GM23338 (cell line): ENCODE data around the gene IKBKE. TPM values are rescaled to one million over a fixed set of nuclear protein-coding genes. Genes with fewer than 3 reads are reported as not detected.

Experiments used
- ATAC-seq: fragments of 200-7000 bp; cut with Tn5 transposase; 3 replicates; pipeline ENCODE4 v1.9.1; 2020
- DNase-seq: peaks from one replicate; pipeline ENCODE4 v3.0.0-alpha.2; 2015; ENCODE audit warnings: low spot score
- H2AFZ ChIP-seq: fragments of 200-600 bp; sonication (generic); 2 replicates; pipeline ENCODE4 v1.8.0; 2016; ENCODE audit warnings: antibody characterized with exemption, mild to moderate bottlenecking, moderate library complexity
- H3F3A ChIP-seq: fragments of 200-600 bp; sonication (generic); replicated peaks from 2 replicates; pipeline ENCODE4 v1.8.0; 2017; ENCODE audit warnings: antibody characterized with exemption, mixed run types, low read depth
- H3K27ac ChIP-seq: fragments of 200-600 bp; sonication (generic); 2 replicates; pipeline ENCODE4 v1.6.1; 2016; ENCODE audit warnings: low read depth
- H3K27me3 ChIP-seq: fragments of 200-600 bp; sonication (generic); 2 replicates; pipeline ENCODE4 v1.8.0; 2016; ENCODE audit warnings: mild to moderate bottlenecking, mixed run types, moderate library complexity; ENCODE audit not compliant: insufficient read depth
- H3K36me3 ChIP-seq: fragments of 200-600 bp; sonication (generic); 2 replicates; pipeline ENCODE4 v1.8.0; 2016; ENCODE audit warnings: mild to moderate bottlenecking; ENCODE audit not compliant: insufficient read depth
- H3K4me1 ChIP-seq: fragments of 200-600 bp; sonication (generic); 2 replicates; pipeline ENCODE4 v1.8.0; 2016; ENCODE audit warnings: mild to moderate bottlenecking, moderate library complexity; ENCODE audit not compliant: insufficient read depth
- H3K4me2 ChIP-seq: fragments of 200-600 bp; sonication (generic); 2 replicates; pipeline ENCODE4 v1.7.1; 2017; ENCODE audit warnings: mixed run types
- H3K4me3 ChIP-seq: fragments of 200-600 bp; sonication (generic); 2 replicates; pipeline ENCODE4 v1.6.1; 2016; ENCODE audit warnings: mixed run types
- H3K79me2 ChIP-seq: fragments of 200-600 bp; sonication (generic); replicated peaks from 2 replicates; pipeline ENCODE4 v1.8.0; 2017; ENCODE audit warnings: mild to moderate bottlenecking; ENCODE audit not compliant: insufficient read depth
- H3K9me2 ChIP-seq: fragments of 200-600 bp; sonication (generic); 2 replicates; pipeline ENCODE4 v1.8.0; 2017; ENCODE audit not compliant: insufficient read depth
- H4K20me1 ChIP-seq: fragments of 200-600 bp; sonication (generic); replicated peaks from 2 replicates; pipeline ENCODE4 v1.8.0; 2017; ENCODE audit warnings: mild to moderate bottlenecking; ENCODE audit not compliant: insufficient read depth
- H3K27ac Mint-ChIP-seq: 2 replicates; pipeline ENCODE4 v1.8.0; 2020; ENCODE audit warnings: inconsistent platforms, mild to moderate bottlenecking, moderate library complexity, mixed read lengths
- H3K27me3 Mint-ChIP-seq: 3 replicates; pipeline ENCODE4 v1.8.0; 2022; ENCODE audit warnings: low read depth, mild to moderate bottlenecking, moderate library complexity, mixed read lengths, inconsistent platforms; ENCODE audit not compliant: insufficient read depth, poor library complexity
- H3K36me3 Mint-ChIP-seq: 3 replicates; pipeline ENCODE4 v1.8.0; 2021; ENCODE audit warnings: low read depth, mild to moderate bottlenecking, inconsistent platforms, moderate library complexity, mixed read lengths
- H3K4me1 Mint-ChIP-seq: 3 replicates; pipeline ENCODE4 v1.8.0; 2020; ENCODE audit warnings: mild to moderate bottlenecking, inconsistent platforms, mixed read lengths
- H3K4me3 Mint-ChIP-seq: 3 replicates; pipeline ENCODE4 v1.8.0; 2021; ENCODE audit warnings: moderate library complexity, mild to moderate bottlenecking, inconsistent platforms, mixed read lengths
- H3K9me3 Mint-ChIP-seq: 3 replicates; pipeline ENCODE4 v1.8.0; 2020; ENCODE audit warnings: moderate library complexity, mild to moderate bottlenecking, inconsistent platforms, mixed read lengths
- CREB1 ChIP-seq: fragments of 250-450 bp; sonication (Bioruptor Pico); IDR thresholded peaks from 2 replicates; pipeline ENCODE4 v1.5.0; 2020; ENCODE audit warnings: low read depth, mild to moderate bottlenecking, moderate library complexity
- CTCF ChIP-seq, 2 experiments: fragments of 200-600 bp in 1 of 2; sonication (generic) in 1 of 2; conservative IDR thresholded peaks; 2 replicates each; pipeline versions ENCODE4 v1.5.1 to v1.6.1; 2016 to 2017; ENCODE audit warnings: antibody characterized with exemption in 2 of 2, low read depth in 2 of 2, mild to moderate bottlenecking in 2 of 2, moderate library complexity in 1 of 2
- ETS1 ChIP-seq: IDR thresholded peaks from 2 replicates; pipeline ENCODE4 v1.6.1; 2016; ENCODE audit warnings: antibody characterized with exemption
- EZH2 ChIP-seq: fragments of 200-600 bp; sonication (generic); IDR thresholded peaks from one replicate; pipeline ENCODE4 v1.8.0; 2017; ENCODE audit warnings: antibody characterized with exemption, mild to moderate bottlenecking, low read depth; ENCODE audit not compliant: unreplicated experiment
- EZH2phosphoT487 ChIP-seq: fragments of 200-600 bp; sonication (generic); IDR thresholded peaks from one replicate; pipeline ENCODE4 v1.8.1; 2018; ENCODE audit warnings: antibody characterized with exemption; ENCODE audit not compliant: unreplicated experiment
- JUNB ChIP-seq: IDR thresholded peaks from one replicate; pipeline ENCODE4 v1.6.1; 2016; ENCODE audit warnings: antibody characterized with exemption; ENCODE audit not compliant: unreplicated experiment
- NANOG ChIP-seq: IDR thresholded peaks from 2 replicates; pipeline ENCODE4 v1.6.1; 2016; ENCODE audit warnings: antibody characterized with exemption, borderline replicate concordance
- POLR2AphosphoS5 ChIP-seq: IDR thresholded peaks from 2 replicates; pipeline ENCODE4 v1.6.1; 2016; ENCODE audit warnings: antibody characterized with exemption, low read depth
- REST ChIP-seq: IDR thresholded peaks from one replicate; pipeline ENCODE4 v1.6.1; 2018; ENCODE audit warnings: antibody characterized with exemption; ENCODE audit not compliant: unreplicated experiment
- STAT1 ChIP-seq: IDR thresholded peaks from one replicate; pipeline ENCODE4 v1.6.1; 2016; ENCODE audit warnings: antibody characterized with exemption; ENCODE audit not compliant: unreplicated experiment
- ZNF114 ChIP-seq: fragments of 250-450 bp; sonication (Bioruptor Pico); IDR thresholded peaks from 2 replicates; pipeline ENCODE4 v1.5.0; 2020; ENCODE audit warnings: mild to moderate bottlenecking, moderate library complexity
- ZNF331 ChIP-seq: fragments of 250-450 bp; sonication (Bioruptor Pico); IDR thresholded peaks from 2 replicates; pipeline ENCODE4 v1.5.0; 2020; ENCODE audit warnings: low read depth, mild to moderate bottlenecking, moderate library complexity
- ZNF462 ChIP-seq: fragments of 250-450 bp; sonication (Bioruptor Pico); IDR thresholded peaks from 2 replicates; pipeline ENCODE4 v1.5.0; 2020; ENCODE audit warnings: mild to moderate bottlenecking, moderate library complexity
- polyA plus RNA-seq: library from polyadenylated mRNA; unstranded; fragments of >200 nt; fragmentation: Nextera tagmentation; extraction: Ambion mirVana; gene quantifications from 2 replicates; pipeline ENCODE4 v1.2.1, GENCODE V29; 2016
- total RNA-seq: library from RNA; depleted of rRNA; stranded (reverse); fragments of >200 nt; shearing (Covaris generic); gene quantifications from 2 replicates; pipeline ENCODE4 v1.2.3, GENCODE V29; 2014

Gene IKBKE
- total and polyA plus RNA-seq, 2 experiments from 2014 or later, result 4.8 to 11.1 TPM

GRCh38 chr1:206455666-206456344 lies 14.5 kb upstream of the IKBKE start:
- Histone ChIP-seq H3K27ac (no peak overlapping the region), H3K79me2 (no peaks in the 10 kb centered on the region), H3K4me1 (no peaks in the 10 kb centered on the region; the same call in 1 of the 2 replicates), H4K20me1 (no peaks in the 10 kb centered on the region; the same call in 1 of the 2 replicates), H3K4me3 (no peak overlapping the region), H3K27me3 (no peaks in the 10 kb centered on the region), H3F3A (no peaks in the 10 kb centered on the region), H3K36me3 (peaks cover 8% of the 10 kb centered on the region; the same call in 1 of the 2 replicates), H2AFZ (no peak overlapping the region), H3K9me2 (no peaks in the 10 kb centered on the region), H3K4me2 (no peak overlapping the region)
- peaks cover 26% of the 10 kb centered on the region for H3K4me1 Mint-ChIP-seq
- H3K9me3 Mint-ChIP-seq, result no peaks in the 10 kb centered on the region
- DNase-seq (no peak), ATAC-seq (no peak)
- H3K27me3 Mint-ChIP-seq, result peaks cover 3% of the 10 kb centered on the region
- no peak overlapping the region for H3K4me3 Mint-ChIP-seq
- peaks cover 21% of the 10 kb centered on the region for H3K36me3 Mint-ChIP-seq
- no peak for TF ChIP-seq JUNB
- no peak for TF ChIP-seq POLR2AphosphoS5
- no peak for TF ChIP-seq NANOG
- TF ChIP-seq STAT1, result no peak
- TF ChIP-seq ETS1, result no peak
- TF ChIP-seq ZNF331, result no peak
- TF ChIP-seq CTCF (conservative IDR thresholded peaks at IDR 0.05; ENCODE audit: low read depth in 2 of 2), result no peak
- TF ChIP-seq EZH2, result no peak
- TF ChIP-seq EZH2phosphoT487, result no peak
- TF ChIP-seq ZNF462 (CRISPR knock-in tag), result no peak
- no peak for TF ChIP-seq REST
- TF ChIP-seq ZNF114, result no peak
- TF ChIP-seq CREB1 (CRISPR knock-in tag), result no peak
- H3K27ac Mint-ChIP-seq, result peak overlapping the region; percentile 3
